Jurkat, Clone E6-1 (cell line): ENCODE data around the gene SLC9B2.

ENCODE experiments used
- DNase-seq: peaks from one replicate; pipeline ENCODE4 v3.0.0-alpha.2; 2011; ENCODE audit warnings: low read depth, low spot score
- H3K4me3 ChIP-seq: 2 replicates; pipeline ENCODE4 v1.5.1; 2011; ENCODE audit warnings: mild to moderate bottlenecking, low read length, control low read depth, moderate library complexity

The SLC9B2 gene

DNA sequence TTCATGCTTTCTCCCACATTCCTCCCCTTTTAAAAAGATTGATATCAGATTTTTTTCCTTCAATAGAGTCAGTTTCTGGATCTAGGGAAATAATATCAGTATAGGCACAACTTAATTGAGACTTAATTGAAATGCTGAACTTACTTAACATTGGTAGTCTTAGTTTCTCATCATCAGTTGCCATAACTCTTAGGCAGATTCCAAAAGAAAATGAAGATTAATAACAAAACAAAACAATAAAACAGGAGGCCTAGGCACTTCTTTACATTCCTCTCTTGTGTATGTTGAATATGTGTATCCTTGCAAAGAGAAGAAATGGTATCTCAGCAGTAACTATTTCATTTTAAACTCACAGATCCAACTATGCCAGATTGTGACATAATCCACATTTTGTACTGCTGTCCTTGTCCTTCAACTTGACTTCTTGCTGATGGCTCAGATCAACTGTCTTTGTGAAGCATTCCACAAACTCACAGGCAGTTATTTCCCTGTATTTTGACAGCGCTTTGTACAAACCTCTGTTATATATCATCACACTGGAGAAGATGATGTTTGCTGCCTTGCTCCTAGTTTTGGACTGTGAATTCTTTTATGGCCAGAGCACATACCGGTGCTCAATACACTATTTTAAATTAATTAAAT, 9.1 kb upstream of the SLC9B2 start:
- H3K4me3 ChIP-seq, result no peak overlapping the region
- no peak for DNase-seq

DNA sequence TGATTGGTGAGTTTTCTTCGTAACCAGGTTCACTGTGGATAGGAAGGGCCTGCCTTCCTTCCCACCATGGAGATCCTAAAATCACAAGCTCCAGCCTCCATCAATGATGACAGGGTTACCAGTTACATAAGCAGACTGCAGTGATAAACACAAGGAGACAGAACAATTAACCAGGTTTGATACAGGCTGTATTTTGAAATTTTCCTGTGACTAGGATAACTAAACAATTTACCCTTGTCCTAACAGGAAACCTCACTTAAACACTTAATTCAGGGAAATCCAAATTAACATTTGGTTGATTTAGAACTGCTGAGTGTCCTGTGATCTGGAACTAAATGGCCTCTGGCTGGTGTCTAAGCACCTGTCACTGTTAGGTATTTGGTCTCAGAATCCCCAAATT, 3.1 kb upstream of the SLC9B2 start:
- no peak for DNase-seq
- no peak overlapping the region for H3K4me3 ChIP-seq

DNA sequence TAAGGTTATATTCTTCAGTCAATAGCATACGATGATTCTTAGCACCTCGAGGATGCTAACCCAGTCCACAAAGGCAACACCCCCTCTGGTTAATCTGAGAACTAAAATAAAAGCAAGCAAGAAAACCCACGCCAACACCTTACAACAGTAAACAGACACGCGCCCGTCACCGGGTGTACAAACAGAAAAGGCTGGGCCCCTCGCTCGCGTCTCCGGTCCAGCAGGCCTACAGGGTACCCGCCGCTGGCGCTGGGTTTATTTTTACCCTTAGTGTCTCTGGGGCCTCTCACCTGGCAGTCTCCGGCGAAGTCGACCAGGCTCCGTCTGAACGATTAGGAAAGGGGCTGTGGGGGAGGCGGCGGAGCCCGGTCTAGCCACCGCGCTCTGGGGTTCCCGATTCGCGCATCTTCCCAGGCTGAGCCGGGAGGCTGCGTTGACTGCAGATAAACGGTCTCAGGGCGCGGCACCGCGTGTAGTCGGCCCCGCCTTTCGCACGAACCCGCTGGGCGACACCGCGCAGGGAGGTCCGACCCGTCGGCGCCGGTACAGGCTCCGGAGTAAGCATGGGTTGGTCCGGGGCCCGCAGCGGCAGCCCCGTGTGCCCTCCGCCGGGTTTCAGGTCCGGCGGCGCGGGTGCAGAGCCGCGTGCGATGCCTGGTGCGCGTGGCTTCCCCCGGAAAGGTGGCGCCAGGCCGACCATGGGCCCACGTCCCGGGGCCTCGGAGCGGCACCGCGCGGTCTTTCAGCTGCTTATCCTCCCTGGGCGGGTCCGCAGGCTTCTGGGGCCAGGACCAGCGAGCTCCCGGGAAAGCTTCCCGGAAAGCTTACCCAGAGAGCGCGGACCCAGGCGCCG, 441 bp downstream of the SLC9B2 start:
- H3K4me3 ChIP-seq, result peak overlapping the region; percentile 62
- DNase-seq, result peak; percentile 44

DNA sequence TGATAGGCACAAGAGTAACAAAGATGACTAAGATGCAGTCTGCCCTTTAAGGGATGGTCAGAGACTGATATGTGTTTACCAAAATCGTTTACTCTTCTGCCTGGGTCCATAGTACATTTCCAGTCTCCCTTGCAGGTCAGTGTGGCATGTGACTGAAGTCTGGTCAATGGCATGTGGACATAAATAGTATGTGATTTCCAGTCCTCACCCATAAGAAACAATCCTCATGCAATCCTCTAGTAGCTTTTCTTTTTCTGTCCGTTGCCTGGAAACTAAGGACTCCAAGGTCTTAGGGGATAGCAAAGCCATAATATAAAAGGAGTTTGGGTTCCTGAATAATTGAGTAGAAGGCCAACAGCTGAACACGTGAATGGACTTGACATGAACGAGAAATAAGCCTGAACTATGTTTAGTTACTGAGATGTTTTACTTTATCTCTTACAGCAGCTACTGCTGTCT, 1.1 kb downstream of the SLC9B2 start:
- H3K4me3 ChIP-seq, result peak overlapping the region; percentile 62
- no peak for DNase-seq

DNA sequence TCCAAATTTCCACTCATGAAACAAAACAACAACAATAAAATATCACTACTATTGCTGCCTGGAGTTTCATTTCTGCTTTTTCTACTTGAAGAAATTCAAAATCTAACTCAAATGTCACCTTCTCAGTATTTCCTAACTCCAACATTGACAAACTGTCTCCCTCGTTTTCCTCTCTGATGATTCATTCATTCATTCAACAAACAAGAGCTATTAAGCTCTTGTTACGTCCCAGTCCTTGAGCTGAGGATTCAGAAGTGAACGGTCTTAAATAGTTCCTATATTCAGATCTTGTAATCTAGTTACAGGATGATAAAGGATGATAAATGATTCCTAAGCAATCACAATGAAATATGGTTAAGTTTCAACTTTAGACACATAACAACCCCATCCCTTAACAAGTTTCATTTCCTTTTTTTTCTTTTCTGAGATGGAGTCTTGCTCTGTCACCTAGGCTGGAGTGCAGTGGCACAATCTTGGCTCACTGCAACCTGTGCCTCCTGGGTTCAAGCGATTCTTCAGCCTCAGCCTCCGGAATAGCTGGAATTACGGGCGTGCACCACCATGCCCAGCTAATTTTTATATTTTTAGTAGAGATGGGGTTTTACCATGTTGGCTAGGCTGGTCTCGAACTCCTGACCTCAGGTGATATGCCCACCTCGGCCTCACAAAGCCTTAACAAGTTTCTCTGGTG, 1.7 kb downstream of the SLC9B2 start:
- no peak for DNase-seq

DNA sequence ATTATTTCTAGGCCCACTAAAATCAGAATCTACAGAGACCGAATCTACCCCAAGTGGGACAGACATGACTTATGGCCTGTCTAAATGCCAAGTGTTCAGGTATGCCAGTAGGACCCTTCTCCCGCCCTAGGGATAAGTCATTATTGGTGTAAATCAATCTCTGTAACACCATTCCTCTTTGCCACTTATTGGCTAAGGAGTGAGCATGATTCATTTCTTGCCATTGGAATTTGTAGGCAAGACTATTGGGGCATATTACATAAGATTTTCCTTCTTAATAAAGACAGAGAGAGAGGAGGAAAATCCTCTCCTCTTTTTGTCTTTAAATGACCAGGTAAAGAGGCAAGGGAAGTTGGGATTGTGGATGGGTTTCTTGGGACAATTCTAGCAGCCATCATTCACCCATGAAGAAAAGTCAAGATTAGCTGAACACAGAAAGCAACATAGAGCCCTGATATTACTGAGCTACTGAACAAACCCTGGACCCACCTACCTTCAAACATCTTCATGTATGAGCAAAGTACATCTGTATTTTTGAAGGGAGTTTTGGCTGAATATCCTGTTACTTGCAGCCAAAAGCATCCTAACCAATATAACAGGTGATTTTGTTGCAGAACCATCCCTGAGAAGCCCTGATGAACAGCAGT, 2.6 kb downstream of the SLC9B2 start:
- H3K4me3 ChIP-seq, result no peak overlapping the region
- no peak for DNase-seq

More for the DNA sequence above, 1.7 kb downstream of the SLC9B2 start:
- no peak overlapping the region for H3K4me3 ChIP-seq

DNA sequence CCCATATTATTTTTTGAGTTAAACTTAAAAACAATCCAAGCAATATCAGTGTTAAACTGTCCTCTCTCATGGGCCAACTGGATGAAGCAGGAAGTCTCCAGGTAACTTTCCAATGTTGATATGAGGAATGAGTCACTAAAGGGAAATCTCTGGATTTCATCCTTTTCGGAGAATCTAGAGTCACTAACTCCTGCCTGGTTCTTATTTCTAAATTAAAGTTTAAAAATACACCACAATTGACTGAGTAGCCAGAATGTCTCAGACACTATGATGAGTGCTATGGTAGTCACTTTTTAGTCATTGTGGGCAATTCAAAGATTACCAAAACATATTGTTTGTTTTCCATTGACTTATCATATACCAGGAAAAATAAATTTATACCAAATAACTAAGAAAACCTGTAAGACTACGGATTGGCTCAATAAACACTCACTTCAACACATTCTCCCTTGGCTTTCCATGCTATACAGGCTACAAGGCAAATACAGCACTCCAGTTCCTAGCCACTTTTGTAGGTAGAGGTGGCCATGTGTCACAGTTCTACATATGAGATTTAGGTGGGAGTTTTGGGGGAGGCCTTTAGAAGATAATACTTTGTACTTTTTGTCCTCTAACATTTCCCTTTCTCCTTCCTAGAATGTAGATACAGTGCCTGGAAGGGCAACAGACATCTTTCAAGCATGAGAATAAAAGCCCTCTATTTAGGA, 8.6 kb downstream of the SLC9B2 start:
- DNase-seq, result no peak
- H3K4me3 ChIP-seq, result no peak overlapping the region

DNA sequence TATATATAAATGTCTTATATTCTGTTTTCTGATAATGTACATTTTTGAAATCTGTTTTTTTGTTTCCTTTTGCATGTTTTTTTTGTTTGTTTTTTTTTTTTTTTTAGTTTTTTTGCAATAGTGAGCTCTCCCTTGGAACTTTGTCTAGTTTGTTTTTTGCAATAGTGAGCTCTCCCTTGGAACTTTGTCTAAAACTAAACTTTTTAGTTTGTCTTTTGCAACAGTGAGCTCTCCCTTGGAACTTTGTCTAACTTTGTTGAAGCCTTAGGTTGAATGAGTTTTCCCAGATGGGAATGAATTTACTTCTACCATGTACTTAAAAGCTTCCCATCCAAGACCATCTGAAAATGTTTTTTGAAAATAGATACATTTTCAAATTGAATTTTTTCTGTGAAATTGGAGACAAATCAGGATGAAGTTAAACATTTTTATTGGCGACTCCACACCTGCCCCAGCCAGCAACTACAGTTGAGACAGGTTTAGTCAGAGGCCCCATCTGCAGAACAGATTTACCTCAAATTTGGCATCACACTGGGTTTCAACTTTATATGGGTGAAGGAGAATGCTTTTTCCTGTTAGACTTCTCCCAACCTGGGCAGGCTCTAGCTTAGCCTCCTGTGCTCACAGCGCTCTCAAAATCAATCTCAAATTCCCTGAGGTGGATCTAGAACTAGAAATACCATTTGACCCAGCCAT, 16.0 kb downstream of the SLC9B2 start:
- DNase-seq, result no peak
- no peak overlapping the region for H3K4me3 ChIP-seq

DNA sequence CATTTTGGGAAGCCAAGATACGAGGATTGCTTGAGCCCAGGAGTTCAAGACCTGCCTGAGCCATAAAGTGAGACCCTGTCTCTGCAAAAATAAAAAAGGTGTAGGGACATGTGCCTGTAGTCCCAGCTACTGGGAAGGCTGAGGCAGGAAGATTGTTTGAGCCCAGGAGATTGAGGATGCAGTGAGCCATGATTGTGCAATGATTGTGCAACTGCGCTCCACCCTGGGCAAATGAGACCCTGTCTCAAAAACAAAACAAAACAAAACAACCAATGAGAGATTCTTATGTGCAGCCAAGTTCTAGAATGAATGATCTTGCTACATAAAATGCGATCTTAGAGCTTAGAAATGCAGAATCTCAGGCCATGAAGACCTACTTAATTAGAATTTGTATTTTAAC, 22.5 kb downstream of the SLC9B2 start:
- DNase-seq, result no peak
- H3K4me3 ChIP-seq, result no peak overlapping the region

DNA sequence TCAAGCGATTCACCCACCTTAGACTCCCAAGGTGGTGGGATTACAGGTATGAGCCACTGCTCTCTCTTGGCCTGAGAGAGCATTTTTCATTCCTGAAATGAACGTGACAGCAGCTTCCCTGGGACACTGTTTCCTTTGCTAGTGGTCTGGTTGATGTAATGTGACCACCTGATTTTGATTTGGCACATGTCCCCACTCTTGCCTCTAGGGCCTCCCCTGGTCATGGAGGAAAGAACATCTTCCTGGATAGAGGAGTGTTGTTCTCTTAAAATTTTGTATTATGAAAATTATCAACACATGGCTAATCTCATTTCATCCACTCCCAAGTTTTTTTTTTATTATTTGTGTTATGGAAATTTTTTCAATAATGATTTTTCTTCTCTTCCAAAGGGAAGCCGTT, 23.8 kb downstream of the SLC9B2 start:
- no peak for DNase-seq
- no peak overlapping the region for H3K4me3 ChIP-seq

DNA sequence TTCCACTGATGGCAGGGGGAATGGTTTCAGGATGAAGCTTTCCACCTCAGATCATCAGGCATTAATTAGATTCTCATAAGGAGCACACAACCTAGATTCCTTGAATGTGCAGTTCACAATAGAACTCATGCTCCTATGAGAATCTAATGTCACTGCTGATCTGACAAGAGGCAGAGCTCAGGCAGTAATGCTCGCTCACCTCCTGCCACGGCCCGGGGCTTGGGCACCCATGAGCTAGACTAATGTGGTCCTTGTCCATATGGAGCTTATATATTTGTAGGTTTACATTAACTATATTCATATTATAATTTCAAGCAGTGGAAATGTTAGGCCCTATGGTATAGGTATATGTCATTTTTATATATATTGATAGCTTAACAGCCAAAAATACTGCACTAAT, 24.4 kb downstream of the SLC9B2 start:
- H3K4me3 ChIP-seq, result no peak overlapping the region
- DNase-seq, result no peak

DNA sequence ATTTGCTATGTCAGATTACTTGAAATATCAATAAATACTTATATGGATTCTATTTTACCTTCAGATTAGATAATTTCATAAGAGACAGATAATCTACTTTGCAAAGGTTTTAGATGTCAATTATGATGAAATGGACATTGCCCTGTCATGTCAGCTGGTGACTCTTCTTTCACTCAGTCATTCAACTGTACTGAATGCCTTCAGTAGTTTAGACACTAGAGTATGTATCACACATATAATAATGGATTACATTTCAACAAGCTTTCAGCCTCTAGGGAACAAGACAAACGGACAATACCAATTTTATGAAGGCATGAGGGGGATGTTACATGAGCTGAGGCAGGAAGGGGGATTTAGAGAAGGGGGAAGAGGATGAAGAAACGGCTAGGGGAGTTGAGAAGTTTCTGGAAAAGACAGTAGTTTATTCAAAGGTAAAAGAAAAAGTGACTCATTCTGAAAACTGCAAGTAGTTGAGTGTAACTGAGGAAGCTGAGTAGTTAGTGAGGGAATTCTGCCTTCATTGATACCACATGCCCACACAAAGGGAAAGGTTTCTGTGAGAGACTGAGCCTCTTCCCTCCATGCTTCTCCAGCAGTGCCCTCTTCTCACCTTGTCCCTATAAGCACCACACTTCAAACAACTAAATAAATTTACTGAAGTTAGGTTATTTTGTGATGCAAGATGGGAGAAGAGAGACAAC, 25.7 kb downstream of the SLC9B2 start:
- no peak overlapping the region for H3K4me3 ChIP-seq
- DNase-seq, result no peak

DNA sequence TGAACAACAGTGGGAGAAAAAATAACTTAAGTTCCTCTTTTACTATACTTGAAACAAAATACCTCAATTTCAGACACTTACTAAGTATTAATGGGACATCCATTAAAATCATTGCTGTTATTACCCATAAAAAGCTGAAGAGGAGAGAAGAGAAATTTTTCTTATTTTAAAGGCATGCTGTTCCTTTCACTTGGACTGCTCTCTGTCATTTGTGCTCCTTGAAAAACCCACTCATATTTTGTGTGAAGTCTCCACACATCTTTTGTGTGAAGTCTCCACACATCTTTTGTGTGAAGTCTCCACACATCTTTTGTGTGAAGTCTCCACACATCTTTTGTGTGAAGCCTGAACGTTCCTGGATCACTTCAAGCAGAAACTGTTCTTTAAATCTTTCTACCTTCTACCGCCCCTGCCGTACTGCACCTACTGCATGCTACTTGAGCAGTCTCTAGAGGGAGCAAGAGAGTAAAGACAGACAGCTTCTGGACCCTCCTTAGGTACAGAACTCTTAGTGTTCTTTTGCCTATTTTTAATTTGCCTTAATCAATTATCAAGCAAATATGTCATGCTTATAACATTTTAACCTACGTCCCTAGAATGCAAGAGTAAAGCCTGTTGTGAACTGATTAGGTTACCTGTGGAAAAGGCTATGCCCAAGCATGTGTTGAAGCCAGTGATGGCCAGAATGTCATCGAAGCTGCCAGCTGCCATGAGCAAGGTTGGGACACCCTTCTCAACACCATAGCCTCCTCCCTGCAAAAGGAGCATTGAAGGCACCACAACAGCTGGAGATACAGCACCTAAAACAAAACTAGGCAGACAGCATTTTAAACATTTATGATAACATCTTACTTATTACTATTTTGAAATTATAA, 29.9 kb downstream of the SLC9B2 start:
- peak; percentile 32 for DNase-seq
- no peak overlapping the region for H3K4me3 ChIP-seq

DNA sequence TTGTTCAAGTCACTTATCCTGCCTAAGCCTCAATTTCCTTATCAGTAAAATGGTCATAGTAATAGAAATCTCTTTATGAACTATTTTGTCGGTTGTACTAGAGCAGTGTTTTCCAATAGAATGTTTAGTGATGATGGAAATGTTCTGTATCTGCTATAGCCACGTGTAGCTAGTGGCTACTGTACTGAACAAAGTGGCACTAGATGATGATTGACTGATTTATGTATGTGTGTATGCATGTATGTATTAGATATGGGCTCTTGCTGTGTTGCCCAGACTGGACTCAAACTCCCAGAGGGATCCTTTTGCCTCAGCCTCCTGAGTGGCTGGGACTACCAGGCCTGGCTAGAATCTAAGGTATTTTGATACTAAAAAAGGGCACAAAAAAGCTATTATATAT, 32.4 kb downstream of the SLC9B2 start:
- no peak for DNase-seq
- H3K4me3 ChIP-seq, result no peak overlapping the region

DNA sequence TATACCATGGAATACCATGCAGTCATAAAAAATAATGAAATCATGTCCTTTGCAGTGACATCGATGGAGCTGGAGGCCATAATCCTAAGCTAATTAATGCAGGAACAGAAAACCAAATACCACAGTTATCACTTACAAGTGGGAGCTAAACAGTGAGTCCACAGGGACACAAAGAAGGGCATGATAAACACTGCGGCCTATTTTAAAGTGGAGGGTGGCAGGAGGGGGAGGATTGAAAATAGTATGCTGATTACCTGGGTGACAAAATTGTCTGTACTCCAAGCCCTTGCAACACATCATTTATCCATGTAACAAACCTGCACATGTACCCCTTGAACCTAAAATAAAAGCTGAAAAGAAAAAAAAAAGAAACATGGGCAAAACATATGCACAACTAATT, 40.4 kb downstream of the SLC9B2 start:
- DNase-seq, result no peak
- no peak overlapping the region for H3K4me3 ChIP-seq

DNA sequence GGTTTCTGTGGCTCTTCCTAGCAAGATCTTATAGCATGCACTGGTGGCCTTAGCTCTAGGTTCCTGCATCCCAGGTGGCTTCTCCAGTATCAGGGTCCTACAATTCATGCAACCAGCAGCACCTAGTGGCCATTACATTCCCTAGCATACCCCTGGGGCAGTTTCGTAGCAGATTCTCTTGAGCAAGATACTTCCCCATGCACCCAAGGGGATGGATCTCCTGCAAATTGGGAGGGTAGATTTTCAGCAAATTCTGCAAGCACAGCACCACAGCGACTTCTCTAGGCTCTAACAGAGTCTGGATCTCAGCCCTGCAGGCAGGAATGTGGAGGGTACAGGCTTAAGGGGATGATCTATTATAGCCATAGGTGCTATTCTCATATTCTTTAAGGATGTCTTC, 44.0 kb downstream of the SLC9B2 start:
- DNase-seq, result peak; percentile 39

DNA sequence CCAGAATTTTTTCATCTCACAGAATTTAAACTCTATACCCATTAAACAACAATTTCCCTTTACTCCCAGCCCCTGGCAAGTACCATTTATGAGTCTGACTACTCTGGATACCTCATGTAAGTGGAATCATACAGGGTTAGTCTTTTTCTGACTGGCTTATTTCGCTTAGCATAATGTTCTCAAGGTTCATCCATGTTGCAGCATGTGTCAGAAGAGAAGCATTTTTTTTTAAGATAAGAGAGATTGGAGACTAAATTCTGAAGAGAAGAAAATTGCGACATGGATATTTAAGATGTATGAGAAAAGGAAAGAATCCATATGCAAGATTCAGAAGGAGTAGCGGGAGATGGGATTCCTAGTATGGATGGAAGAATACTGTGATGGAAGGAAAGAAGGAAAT, 45.8 kb downstream of the SLC9B2 start:
- no peak for DNase-seq
- H3K4me3 ChIP-seq, result no peak overlapping the region

More for the DNA sequence above, 44.0 kb downstream of the SLC9B2 start:
- H3K4me3 ChIP-seq, result no peak overlapping the region
